Measurements from ENCODE around the gene SPRR1B. TPM values are rescaled to one million over a fixed set of nuclear protein-coding genes. Genes with fewer than 3 reads are reported as not detected.
A peak's percentile ranks its signal among the peaks of the same experiment; 100 is the strongest.

SPRR1B gene
- total and polyA plus RNA-seq, 9 of the 15 experiments (the other 6 are each of a cell fraction or from before 2014, with no cell fraction given), result not detected

DNA sequence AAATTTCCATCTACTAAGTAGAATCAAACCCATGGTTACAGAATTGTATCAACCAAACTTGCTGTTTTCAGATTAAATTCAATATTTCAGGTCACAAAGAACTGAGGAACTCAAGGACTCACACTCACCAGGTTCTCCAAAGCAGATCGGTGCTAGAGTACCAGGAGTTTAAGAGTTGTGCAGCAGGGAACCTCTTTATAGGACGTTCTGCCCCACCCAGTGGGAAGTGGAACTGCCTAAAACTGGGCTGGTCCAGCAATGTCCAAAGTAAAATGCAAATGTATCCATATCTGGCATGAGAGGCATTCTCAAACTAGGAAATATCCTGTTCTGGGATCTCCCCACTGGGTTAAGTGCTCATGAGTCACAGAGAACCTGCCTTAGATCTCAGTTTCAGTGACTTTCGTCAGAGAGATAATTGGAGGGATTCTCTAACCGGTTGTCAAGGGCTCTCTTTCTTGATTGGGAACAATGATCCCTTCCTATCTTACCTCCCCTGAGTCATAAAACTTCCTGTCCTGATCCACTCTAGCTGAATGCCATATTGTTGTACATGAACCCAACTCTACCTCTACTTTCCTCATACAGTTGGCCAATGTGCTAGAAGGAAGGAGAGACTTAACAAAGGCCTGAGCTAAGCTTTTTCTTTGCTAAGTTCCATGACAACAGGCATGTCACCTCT is 10.1 kb downstream of the SPRR1B start, which contains the start of gene SPRR2D (continued):
- TF ChIP-seq SRSF9 (IDR thresholded peaks at IDR 0.05; ENCODE audit: borderline replicate concordance, low read depth, low read length), result no peak
- TF ChIP-seq ZNF274 (IDR thresholded peaks at IDR 0.05; ENCODE audit: borderline replicate concordance, low read depth, low read length), result no peak
- TF ChIP-seq TRIM24 (IDR thresholded peaks at IDR 0.05), result peak in 1 of 2 experiments; percentile 45; a peak in 1 of 4 replicates
- TF ChIP-seq ETV1 (tag; conservative IDR thresholded peaks at IDR 0.05; ENCODE audit: low read depth), result 0 out of 2 replicates have a peak, but pooled peaks have one; percentile 6
- no peak for TF ChIP-seq THRA (IDR thresholded peaks at IDR 0.05)
- TF ChIP-seq, protein P1, sequence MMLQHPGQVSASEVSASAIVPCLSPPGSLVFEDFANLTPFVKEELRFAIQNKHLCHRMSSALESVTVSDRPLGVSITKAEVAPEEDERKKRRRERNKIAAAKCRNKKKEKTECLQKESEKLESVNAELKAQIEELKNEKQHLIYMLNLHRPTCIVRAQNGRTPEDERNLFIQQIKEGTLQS (IDR thresholded peaks at IDR 0.05), result peak; percentile 85
- TF ChIP-seq, protein P1 (CRISPR knock-in tag; conservative IDR thresholded peaks at IDR 0.05), result no peak
- no peak for TF ChIP-seq ZNF76 (CRISPR knock-in tag; IDR thresholded peaks at IDR 0.05; ENCODE audit: borderline replicate concordance)
- TF ChIP-seq EP400 (IDR thresholded peaks at IDR 0.05), result peak; percentile 20; the same call in 1 of the 2 replicates
- no peak for TF ChIP-seq JUNB (CRISPR knock-in tag; conservative IDR thresholded peaks at IDR 0.05)
- TF ChIP-seq ZNF316 (IDR thresholded peaks at IDR 0.05), result no peak
- TF ChIP-seq TFAM (CRISPR knock-in tag; conservative IDR thresholded peaks at IDR 0.05), result no peak
- TF ChIP-seq ZNF561 (CRISPR knock-in tag; conservative IDR thresholded peaks at IDR 0.05), result no peak
- no peak for TF ChIP-seq ZNF384 (IDR thresholded peaks at IDR 0.05; ENCODE audit: low read depth, low read length)
- TF ChIP-seq NCOA4 (IDR thresholded peaks at IDR 0.05; ENCODE audit: partially characterized antibody), result no peak
- TF ChIP-seq ZNF134 (CRISPR knock-in tag; conservative IDR thresholded peaks at IDR 0.05), result no peak
- TF ChIP-seq HDAC1 (IDR thresholded peaks at IDR 0.05), result no peak
- no peak for TF ChIP-seq ZNF277 (CRISPR knock-in tag; IDR thresholded peaks at IDR 0.05; ENCODE audit: borderline replicate concordance)
- TF ChIP-seq MCM3 (IDR thresholded peaks at IDR 0.05), result no peak
- TF ChIP-seq ZBED1 (IDR thresholded peaks at IDR 0.05), result no peak
- no peak for TF ChIP-seq ZNF174 (CRISPR knock-in tag; IDR thresholded peaks at IDR 0.05)
- no peak for TF ChIP-seq ZBTB7A (IDR thresholded peaks at IDR 0.05; ENCODE audit: borderline replicate concordance, control insufficient read depth, low read depth, low read length)
- no peak for TF ChIP-seq HCFC1 (IDR thresholded peaks at IDR 0.05; ENCODE audit: low read depth, low read length)
- no peak for TF ChIP-seq DIDO1 (tag; IDR thresholded peaks at IDR 0.05; ENCODE audit: low read depth)
- peak; percentile 75 for TF ChIP-seq JUND (IDR thresholded peaks at IDR 0.05; ENCODE audit: borderline replicate concordance, low read depth, low read length)
- TF ChIP-seq JUND (tag; IDR thresholded peaks at IDR 0.05; ENCODE audit: borderline replicate concordance, low read depth, low read length), result no peak
- TF ChIP-seq MYC (IDR thresholded peaks at IDR 0.05; ENCODE audit: low read depth, low read length), result no peak
- no peak for TF ChIP-seq MYC (CRISPR knock-in tag; IDR thresholded peaks at IDR 0.05; ENCODE audit: borderline replicate concordance, low read depth)
- TF ChIP-seq SRF (CRISPR knock-in tag; IDR thresholded peaks at IDR 0.05), result peak in 1 of 2 experiments; percentile 72; a peak in 2 of 4 replicates
